Umbilical cord (tissue), 2 donors: ENCODE results near the gene TNFRSF13B. TPM values are rescaled to one million over a fixed set of nuclear protein-coding genes. Genes with fewer than 3 reads are reported as not detected.

Experiments
- DNase-seq: peaks from one replicate; pipeline ENCODE4 v3.0.0-alpha.2; 2015; ENCODE audit warnings: low spot score
- total RNA-seq: library from RNA; depleted of rRNA; stranded (reverse); fragments of >200 nt; gene quantifications from one replicate; pipeline ENCODE4 v1.2.3, GENCODE V29; 2014; ENCODE audit warnings: low replicate concordance; ENCODE audit not compliant: insufficient read depth

Gene TNFRSF13B
- total RNA-seq, 1 donor from 2014 or later: not detected

DNA sequence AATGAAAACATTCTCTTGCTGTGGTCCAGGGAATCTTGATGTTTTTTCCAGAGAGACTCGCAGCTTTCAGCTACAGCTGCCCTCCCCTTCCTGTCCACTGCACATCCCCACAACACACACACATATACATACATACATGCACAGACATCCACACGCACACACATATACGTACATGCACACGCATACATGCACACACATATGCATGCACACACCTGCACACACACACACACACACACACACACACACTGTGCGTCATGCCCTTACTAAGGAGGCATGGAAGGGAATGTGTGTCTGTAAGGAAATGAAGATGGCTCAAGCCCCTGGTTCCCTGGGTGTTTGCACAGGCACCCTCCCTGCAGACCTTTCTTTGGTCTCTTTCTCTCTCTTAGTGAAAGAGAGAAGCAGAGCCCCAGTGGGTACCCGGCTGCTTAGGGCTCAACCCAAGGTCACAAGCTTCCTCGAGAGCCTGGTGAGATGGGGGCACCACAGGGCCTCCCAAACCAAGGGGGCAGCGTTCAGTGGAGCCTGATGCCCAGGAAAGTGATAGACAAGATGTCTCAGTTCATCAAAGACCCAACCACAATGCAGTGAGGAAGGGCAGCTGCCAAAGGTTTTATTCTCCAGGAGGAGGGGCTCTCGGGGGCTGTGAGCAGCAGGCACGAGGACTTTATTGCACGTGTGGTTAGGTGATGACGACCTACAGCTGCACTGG is 33.3 kb downstream of the TNFRSF13B start:
- no peak for DNase-seq

DNA sequence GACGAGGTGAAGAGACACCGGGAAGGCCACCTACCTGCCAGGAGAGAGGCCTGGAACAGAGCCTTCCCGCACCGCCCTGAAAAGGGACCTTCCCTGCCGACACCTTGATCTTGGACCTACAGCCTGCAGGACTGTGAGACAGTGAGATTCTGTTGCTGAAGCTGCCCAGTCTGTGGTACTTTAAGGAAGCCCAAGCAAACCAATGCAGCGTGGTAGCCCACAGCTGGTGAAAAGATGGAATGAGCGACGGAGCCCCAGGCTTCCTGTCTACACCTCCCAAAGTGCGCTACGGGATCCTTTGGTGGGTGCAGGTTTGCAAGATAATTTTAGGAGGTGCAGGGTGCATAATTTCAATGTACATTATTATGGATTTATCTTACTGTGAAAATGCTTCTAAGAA is 33.9 kb downstream of the TNFRSF13B start:
- no peak for DNase-seq

DNA sequence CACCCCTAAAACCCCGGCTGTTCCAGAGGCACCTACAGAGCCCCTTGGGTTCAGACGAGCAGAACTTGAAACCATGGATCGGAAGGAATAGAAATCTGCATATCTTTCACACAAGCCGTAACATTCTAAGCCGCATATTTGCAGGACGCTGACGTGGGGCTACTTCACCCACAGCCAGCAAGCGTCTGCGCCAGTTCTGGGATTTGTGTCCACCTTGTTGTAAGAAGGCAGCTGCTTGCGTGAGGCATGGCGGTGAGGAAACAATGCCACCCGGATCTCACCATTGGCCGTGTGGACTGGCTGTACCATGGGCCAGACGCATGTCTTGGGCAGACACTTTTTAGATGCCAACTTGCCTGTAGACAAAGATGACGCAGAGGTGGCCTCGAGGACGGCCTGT is 34.5 kb downstream of the TNFRSF13B start:
- DNase-seq: no peak

DNA sequence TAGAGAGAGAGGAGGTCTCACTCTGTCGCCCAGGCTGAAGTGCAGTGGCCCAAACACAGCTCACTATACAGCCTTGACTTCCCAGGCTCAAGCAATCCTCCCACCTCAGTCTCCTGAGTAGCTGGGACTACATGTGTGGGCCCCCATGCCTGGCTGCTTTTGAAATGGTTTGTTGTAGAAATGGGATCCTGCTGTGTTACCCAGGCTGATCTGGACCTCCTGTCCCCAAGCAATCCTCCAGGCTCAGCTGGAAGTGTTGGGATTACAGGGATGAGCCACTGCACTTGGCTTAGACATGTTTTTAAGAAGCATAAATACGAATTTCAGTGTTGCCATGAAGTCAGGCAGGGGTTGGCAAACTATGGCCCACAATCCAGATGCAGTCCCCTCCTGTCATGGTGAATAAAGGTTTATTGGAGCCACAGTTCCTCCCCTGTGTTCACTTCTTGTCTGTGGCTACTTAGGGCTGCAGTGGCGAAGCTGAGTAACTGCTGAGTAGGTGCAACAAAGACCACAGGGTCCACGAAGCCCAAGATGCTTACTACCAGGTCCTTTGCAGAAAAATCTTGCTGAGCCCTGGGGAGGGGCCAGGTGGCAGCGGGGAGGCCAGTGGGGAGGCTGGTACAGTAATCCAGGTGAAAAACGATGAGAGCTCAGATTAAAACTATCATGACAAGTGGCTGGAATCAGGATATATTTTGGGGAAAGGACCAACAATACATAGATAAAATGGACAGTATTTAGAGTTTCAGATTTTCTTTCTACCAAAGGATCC is 35.2 kb downstream of the TNFRSF13B start:
- no peak for DNase-seq

DNA sequence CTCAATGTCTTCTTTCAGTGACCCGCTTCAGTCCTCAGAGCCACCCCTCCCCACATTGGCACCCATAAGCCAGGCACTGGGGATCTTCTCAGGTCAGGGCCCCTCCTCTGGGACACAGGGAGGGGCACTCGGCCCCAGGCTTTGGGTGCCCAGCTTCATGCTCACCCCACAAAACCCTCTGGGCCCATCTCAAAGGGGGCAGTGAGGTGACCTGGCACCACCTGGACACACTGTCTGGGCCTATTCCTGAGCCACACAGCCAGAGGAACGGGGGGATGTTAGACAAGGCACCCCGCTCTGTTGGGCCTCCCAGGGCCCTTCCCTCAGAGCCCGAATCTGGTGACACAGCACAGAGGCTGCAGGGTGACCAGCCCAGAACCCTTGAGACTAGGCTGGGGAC is 36.1 kb downstream of the TNFRSF13B start:
- no peak for DNase-seq

DNA sequence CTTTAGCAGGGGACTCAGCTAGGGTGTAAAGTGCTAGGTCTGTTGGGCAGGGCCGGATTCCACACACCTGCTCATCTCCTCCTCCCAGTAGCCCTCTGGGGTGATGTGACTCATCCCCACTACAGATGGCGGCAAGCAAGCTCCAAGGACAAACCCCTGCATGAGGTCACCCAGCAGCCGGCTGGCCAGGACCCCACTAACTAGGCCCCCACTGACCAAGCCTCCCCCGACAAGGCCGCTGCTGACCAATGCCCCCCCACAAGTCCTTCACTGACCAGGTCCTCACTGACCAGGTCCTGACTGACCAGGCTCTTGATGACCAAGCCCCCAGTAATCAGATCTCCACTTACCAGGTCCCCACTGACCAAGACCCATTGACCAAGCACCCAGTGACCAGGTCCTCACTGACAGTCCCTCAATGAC is 36.7 kb downstream of the TNFRSF13B start:
- DNase-seq: no peak

DNA sequence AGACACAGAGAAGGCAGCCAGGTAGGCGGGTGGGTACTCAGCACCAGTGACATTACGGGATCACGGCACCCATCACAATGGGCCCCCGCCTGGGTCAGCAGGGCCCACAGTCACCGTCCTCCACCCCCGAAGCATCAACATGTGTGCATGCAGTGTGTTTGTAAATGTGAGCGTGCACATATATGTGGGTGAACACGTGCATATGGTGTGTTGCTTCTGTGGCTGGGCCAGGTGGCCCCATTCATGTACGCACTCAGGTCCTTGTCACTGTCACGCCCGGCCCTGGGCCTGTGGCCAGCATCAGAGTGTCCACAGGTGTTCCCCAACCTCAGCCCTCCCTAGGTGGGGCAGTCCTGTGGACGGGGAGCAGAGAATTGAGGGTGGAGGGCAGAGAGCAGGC is 37.1 kb downstream of the TNFRSF13B start:
- no peak for DNase-seq

DNA sequence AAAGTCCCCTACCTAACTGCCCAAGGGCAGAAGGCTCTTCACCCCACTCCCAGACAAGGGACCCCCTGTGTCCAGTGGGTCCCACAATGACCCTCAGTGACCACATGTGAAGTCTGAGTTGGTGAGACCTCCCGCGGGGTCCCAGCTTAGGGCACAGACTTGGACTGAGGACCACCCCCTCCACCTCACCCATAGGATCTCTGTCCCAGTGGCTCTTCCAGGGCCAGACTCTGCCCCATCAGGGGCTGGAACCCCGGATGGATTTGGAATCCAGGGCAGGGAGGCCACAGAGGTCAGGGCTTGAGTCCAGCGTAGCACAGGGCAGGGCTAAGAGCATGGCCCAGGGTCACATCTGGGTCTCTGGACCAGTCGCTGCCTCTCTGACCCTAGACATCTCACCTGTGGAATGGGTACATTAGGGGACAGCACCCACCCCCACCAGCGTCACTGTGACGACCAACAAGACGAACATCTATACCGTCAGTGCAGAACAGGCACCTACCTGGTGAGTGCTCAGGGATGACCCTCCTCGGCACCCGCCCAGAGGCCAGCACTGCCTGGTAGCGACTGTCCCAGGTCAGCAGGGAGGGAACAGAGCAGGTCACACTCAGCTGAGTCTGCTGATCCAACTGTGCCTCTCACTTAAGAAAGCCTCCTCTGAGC is 37.7 kb downstream of the TNFRSF13B start:
- no peak for DNase-seq

DNA sequence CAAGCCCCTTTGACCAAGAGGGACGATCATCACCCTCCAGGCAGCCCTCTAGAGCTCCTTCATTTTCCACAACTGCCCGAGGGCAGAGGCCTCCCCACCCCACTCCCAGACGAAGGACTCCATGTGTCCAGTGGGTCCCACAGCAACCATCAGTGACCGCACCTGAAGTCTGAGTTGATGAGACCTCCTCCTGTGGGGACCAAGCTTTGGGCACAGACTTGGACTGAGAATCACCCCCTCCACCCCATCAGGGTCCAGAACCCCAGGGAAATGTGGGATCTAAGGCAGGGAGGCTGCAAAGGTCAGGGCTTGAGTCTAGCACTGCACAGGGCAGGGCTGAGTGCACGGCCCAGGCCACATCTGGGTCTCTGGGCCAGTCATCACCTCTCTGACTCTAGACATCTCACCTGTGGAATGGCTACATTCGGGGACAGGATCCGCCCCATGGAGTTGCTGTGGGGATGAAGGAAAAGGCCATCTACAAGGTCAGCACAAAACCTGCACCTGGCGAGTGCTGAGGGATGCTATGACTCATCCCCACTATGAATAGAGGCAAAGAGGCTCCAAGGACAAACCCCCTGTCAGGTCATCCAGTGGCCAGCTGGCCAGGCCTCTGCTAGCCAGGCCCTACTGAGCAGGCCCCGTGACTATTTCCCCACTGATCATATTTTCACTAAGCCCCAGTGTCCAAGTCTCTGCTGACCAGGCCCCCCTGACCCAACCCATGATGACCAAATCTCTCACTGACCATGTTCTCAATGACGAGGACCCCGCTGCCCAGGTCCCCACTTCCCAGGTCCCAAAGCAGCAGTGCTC is 38.4 kb downstream of the TNFRSF13B start:
- no peak for DNase-seq

DNA sequence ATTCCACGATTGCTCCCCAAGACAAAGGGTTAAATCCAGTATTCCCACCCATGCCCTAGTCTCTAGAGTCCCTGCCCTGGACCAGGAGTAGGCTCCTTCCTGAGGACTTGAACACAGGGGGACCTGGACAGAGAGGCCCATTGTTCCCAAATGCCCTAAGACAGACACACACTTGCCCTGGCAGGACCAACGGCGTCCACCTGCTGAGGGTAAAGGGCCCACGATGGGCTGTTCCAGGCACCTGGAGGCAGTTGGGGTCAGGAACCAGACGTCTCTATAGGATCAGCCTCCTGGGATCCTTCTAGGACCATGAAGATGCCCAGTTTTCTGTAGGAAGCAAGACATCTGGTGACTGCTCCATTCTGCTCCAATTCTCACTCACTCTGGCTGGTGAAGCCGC is 39.3 kb downstream of the TNFRSF13B start:
- no peak for DNase-seq

DNA sequence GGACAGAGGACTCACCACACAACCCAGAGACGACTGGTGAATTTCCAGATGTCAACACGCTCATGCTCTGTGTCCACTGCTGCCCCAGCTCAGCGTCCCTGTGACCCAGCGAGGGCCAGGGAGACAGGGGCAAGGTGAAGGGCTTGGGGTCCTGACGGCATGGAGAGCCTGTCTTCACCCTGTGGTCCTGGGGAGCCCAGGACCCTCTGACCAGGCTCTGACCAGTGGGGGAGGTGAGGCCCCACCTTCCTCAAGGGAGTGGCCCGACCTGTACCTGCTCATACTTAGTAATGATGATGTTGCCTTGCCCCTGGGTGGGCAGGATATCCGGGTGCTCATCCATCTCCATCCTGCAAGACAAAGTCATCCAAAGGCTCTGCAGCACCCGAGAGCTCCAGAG is 39.8 kb downstream of the TNFRSF13B start:
- DNase-seq: no peak

DNA sequence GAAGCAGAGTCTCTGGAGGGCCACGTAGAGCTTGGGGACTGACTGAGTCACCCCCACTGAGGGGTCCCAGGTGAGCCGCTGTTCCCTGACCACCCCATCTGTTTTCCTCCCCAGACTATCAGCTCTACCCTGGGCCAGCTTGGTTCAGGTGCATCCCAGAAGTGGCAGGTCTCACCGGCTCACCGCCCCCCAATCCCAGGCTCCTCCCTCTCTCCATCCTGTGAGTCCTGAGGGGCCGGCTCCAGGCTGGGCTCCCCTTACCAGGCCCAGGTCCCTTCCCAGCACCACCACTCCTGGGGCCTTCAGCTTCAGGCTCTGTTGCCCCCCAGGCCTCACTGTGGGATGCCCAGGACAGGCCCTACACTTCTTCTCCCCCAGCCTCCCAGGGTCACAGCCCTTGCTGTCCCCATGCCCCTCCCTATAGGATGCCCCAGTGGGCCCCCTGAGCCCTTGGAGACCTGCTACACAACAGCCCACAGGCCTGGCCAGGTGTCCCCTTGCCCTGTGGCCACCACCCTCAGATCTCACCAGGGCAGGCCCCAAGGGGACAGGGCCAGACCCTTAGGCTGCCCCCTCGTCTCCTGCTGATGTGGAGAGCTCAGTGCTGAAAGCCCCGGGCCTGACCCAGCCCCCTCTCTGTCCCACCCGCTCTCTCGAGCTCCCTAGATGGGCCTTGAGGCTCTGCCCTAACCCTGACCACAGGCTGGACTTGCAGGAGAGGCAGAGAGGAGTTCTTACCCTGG is 40.4 kb downstream of the TNFRSF13B start:
- no peak for DNase-seq

DNA sequence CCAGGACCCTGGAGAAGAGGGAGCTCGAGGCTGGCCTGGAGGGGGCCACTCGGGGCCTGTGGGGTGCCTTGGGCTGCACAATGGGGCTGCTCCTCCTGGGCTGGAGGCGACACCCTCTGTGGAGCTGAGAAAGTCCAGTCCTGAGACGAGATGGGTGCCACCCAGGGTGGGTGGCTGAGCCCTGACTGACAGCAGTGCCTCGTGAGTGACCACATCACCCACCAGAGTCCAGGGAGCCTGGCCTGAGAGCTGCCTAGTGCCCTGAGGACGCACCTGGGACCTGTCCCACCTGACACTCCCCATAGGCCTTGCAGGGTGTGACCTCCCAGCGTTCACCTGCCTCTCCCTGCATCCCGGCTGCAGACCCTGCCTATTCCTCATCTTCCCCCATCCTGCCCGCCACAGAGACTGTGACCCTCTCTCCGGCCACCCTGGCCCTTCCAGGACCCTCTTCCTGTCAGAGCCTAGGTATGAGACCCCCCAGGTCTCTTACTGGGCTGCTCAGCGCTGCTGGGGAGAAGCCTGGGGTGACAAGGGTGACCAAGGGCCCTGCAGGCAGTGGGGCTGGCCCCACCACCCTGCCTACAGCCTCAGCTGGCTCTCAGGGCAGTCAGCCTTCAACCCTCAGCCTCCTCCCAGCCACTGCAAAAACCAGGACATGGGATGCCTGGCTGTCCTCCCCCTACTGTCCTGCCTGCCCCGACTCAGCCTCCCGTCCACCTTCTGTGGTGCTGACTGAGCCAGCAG is 41.2 kb downstream of the TNFRSF13B start:
- DNase-seq: no peak

DNA sequence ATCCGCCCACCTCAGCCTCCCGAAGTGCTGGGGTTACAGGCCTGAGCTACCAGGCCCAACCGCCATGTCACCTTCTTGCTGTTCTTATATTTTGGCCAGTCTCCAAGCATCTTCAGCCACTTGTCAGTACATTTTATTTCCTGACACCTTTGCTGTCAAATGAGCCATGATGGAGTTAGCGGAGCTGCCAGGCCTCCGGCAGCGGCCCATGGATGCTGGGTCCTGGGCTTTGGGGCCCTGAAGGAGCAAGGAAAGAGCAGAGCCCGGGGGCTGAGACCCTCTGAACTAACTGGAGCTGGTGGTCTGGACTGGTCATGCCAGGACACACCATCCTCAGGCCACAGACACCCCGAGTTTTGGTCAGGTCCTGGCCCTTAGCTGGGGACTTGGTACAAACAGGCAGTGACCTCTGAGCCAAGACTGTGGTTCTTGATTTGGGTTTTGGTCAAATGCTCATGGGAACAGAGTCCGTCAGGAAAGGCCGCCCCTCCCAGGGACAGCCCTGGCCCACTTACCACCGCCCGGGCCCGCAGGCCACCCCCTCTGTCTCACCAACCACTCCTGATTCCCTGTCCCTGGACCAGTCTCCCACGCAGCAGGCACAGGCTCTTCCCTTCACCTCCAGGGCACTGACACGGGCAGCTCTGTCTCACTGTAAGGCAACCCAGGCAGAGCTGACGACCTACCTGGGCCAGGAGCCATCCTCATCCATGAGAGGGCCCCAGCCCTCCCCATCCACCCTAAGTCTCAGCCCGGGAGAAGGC is 42.0 kb downstream of the TNFRSF13B start:
- no peak for DNase-seq

DNA sequence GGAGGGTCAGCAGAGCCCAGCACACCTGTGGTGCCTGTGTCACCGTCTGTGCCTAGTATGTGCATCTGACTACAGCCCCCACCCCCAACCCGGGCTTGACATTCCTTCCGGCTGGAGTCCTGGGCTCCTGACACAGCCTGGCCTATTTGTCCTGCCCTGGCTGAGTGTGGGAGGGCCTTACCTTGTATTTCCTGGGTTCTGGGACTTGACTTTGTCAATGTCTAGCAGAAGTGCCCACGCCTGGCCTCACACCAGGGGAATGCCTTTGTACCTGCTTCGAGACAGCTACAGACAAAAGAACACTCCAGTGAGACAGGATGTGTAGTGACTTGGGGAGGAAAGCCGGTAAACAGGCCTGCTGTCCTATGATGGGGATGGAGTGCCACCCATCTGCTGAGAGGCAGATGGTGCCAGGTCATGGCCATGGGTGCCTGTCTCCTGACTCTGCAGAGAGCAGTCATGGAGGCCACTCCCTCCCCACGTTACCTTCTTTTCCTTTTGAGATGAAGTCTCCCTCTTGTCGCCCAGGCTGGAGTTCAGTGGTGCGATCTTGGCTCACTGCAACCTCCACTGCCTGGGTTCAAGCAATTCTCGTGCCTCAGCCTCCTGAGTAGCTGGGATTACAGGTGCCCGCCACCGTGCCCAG is 42.8 kb downstream of the TNFRSF13B start:
- peak; percentile 12 for DNase-seq

DNA sequence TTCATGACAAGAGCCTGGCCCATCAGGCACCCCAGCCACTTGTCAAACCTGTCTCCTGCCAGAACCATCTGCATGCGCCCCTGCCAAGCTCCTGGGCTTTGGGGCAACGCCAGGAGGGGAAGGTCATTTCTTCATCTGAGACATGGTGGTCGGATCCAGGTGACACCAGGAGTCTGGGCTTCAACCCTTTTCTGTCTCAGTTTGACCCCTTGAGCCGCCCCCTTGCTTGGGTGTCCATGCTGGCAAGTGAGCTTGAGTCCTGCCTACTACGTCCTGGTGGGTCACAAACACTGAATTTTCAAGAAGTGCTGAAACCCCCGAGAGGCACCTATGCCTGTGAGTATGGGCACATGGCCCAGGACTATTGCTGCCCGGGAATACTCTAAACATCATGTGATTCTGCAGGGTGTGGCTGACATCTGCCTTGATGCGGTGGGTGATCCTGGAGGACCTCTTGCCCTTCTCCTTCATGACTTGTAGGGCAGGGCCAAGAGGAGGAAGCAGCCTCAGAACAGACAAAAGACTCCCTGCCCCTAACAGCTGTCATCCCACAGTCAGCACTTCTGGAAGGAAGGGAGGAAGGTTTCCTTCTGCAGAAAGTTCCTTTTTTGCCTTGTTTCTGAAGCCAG is 43.4 kb downstream of the TNFRSF13B start:
- DNase-seq: peak; percentile 20

DNA sequence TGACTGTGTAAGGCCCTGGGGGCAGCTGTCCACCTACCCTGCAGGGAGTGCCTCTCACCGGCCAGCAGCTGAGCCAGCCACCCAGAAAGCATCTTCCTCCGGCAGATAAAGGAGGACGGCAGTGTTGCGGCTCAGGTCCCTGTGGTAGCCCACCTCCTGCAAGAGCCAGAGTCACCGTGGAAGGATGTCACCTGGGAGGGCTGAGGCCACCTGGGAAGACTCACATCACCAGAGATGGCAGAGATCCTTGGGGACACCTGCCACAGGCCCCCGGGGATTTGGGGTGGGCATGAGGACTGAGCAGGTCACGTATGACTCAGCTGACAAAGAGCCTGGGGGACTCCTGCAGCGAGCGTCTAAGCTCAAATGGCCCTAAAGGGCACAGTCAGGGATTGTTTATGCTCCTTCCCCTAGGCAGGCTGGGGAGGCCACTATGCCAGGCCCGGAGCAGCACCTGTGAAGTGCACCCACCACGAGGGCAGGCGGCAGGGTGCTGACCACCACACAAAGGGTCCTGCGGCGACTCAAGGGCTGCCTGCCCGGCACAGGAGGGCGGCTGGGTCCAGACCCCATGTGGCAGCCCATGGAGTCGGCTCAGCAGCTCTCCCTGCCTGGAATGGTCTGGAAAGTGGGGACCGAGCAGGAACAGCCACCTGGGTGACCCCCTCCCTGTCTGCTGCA is 44.1 kb downstream of the TNFRSF13B start:
- DNase-seq: no peak
